ENCODE measurements around the gene PDIA5.
"Not testable (repeated sequence)": the region's sequence is repeated elsewhere in the genome, so short reads cannot be mapped to it uniquely, and the experiment has no call there.

Gene PDIA5

DNA sequence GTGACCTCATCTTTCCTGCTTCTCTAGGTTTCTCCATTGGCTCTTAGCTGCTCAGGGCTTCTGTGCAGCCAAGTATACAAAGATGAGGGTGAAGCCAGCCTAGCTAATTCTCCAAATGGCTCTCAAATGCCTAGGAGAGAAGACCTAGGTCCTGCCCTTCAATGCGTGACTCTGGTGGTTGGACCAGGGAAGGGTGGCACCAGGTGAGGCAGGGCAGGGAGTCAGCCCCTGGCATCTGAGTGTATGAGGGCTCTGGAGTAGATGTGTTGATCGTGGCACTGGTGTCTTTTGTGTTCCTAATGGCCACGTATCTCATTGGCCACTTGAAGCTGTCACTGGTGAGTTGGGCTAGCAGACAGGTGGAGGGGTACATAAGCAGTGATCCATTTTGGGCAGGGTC, 59.8 kb downstream of the PDIA5 start:
- DNase-seq, result no peak
- in situ Hi-C loops (cut with HindIII; ENCODE audit: low pct_ligation_motif_present, low pct_unique_long_range_greater_than_20kb, low sequenced_read_pairs), result no loop called here

DNA sequence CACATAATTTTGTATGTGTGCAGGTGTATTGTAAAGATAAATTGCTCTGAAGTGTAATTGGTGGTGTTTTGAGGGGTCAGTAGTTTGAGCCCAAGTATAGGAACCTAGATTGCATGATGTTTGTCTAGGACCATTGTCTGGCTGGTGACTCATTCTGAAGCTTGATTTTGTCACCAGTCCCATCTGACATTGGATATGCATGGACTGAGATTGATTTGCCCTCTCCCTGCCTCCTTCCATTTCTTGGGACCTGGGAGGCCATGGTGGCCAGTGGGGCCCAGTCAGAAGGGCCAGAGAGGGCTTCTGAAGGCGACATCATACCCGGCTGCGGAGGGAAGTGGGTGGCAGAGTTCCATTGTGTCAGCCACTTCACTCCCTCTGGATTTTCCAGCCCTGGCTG, 62.3 kb downstream of the PDIA5 start:
- in situ Hi-C loops (cut with HindIII; ENCODE audit: low pct_ligation_motif_present, low pct_unique_long_range_greater_than_20kb, low sequenced_read_pairs), result no loop called here
- no peak for DNase-seq

DNA sequence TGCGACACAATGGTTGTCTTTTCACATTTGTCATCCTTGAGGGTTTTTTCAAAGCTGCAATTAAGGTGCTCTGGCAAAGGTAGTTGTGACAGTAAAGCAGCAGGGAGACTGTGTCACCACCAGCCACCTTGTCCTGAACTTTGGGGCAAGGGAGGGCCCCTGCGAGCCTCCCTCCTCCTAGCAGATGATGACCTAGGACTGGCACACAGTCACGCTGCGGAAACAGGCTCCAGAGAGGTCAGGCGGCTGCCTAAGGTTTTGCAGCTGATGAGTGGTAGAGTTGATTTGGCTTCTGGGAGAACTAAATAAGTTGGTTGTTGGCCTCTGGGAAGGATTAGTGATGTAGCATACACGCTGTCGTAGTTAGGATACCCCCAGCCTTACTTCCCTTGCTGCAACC, 62.7 kb downstream of the PDIA5 start:
- DNase-seq, result no peak
- in situ Hi-C loops (cut with HindIII; ENCODE audit: low pct_ligation_motif_present, low pct_unique_long_range_greater_than_20kb, low sequenced_read_pairs), result no loop called here

DNA sequence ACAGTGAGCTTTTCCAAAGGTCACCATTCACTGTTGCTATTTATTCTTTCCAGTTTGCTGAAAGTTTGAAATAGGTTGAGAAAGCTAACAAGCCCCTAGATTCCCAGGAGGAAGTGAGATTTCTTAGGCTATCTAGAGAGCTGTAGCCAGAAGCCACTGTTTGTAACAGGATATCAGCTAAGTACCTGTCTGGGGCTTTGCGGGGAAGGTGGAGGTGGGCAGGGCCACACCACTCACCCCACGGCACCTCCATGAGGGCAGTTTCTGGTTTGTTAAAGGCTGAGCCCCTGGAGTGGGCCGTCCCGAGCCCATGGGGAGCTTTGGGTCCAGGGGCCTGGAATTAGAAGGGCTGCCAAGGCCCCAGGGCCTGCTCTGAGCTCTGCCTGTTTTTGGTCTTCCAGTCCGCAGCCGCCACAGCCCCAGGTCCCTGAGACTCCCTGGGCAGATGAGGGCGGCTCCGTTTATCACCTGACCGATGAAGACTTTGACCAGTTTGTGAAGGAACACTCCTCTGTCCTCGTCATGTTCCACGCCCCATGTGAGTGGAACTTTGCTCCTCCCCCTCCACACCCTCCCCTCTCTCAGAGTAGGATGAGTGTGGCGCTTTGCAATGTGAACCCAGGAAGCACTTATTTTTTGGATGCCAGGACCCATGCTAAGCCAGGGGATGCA, 63.4 kb downstream of the PDIA5 start:
- DNase-seq, result no peak
- in situ Hi-C loops (cut with HindIII; ENCODE audit: low pct_ligation_motif_present, low pct_unique_long_range_greater_than_20kb, low sequenced_read_pairs), result no loop called here

DNA sequence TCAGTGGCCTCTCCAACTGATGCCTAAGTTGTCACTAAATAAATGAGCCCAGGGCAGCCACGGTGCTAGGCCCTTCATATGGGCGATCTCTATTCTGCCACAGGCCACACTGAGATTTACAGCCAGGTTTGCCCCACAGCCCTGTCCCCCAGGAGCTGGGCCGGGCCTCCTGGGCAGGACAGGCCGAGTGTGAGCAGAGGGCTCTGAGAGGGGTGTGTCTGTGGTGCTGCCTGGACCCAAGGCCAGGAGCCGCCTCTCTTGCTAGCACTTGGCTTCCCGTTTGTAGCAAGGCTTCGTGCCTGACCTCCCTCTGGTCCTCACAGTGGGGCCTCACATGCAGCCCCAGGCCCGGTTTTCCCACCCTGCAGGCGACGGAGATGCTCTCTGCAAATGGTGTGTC, 67.8 kb downstream of the PDIA5 start:
- in situ Hi-C loops (cut with HindIII; ENCODE audit: low pct_ligation_motif_present, low pct_unique_long_range_greater_than_20kb, low sequenced_read_pairs), result no loop called here
- no peak for DNase-seq

DNA sequence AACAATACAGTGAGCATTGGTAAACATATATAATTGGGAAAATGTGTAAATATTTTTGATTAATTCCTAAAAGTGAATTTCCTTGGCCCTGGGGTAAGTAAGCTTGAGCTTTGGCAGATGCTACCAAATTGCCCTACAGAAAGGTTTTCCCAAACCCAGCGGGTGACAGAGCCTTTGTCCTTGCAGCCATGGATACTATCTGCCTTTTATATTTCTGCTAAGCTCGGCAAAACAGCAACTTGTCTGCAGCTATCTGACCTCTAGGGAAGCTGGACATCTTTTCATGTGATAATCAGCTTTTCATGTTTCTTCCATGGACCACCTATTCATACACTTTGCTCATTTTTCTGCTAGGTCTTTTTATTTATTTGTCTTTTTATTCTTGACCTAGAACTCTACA, 70.2 kb downstream of the PDIA5 start:
- in situ Hi-C loops (cut with HindIII; ENCODE audit: low pct_ligation_motif_present, low pct_unique_long_range_greater_than_20kb, low sequenced_read_pairs), result no loop called here
- DNase-seq, result no peak

DNA sequence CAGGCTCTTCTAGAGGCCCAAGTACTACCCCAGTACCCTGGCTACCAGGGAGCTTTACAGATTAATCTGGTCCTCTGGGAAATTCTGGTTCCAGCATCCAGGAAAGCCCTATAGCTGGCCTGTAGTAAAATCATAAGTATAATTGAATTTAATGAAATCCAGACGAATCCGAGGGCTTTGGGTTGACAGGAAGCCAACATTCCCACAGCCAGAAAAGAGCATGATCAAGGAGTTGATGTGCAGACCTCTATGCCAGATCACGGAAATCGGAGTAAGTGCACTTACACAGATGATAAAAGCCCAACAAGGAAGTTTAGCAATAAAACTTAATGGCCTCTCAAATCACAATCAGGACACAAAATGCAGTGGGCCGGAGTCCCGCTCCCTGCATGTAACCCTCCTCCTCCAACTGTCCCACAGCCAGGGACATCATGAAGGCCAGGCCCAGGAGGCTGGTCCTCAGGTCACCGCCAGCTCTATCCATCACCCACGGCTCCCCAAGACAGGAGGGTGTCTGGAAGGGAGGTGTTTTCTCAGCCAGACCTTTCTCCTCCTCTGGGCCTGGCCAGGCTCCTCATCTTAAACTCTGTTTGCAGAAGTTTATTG, 72.1 kb downstream of the PDIA5 start:
- in situ Hi-C loops (cut with HindIII; ENCODE audit: low pct_ligation_motif_present, low pct_unique_long_range_greater_than_20kb, low sequenced_read_pairs), result no loop called here
- no peak for DNase-seq

DNA sequence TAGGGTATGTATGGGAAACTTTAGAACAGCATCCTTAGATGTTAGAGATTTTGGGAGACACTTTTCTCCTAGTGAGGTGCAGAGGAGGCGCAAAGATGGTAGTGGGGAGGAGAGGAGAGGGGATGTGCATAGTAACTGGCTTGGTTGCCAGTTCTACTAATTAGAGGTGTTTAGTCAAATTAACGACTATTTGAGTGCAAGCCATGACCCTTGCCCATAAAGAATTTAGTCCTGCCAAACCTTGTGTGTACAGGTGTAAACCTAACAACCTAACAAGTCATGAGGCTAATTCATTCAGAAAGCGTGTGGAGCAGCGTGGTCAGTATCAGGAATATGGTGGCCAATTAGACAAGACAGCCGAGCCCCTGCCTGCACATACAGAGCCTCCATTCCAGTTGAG, 72.7 kb downstream of the PDIA5 start:
- in situ Hi-C loops (cut with HindIII; ENCODE audit: low pct_ligation_motif_present, low pct_unique_long_range_greater_than_20kb, low sequenced_read_pairs), result no loop called here
- no peak for DNase-seq

DNA sequence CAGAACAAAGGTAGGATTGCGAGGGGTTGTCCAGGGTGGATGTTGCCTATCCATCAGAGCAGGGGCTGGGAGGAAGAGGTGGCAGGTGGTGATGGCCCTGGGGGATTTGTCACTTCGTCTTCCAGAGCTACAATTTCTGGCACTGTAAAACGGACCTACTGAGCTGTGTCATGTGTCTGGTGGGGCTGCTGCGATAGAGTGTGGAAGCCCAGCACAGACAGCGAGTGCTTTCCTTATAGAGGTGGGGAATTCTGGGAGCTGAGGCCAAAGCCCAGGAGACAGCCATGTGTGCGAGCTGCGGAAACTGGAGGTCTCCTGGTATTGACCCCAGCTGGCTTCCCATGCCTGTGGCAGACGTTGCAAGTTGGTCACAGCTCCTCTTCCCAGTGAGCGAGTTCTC, 73.7 kb downstream of the PDIA5 start:
- in situ Hi-C loops (cut with HindIII; ENCODE audit: low pct_ligation_motif_present, low pct_unique_long_range_greater_than_20kb, low sequenced_read_pairs), result no loop called here
- no peak for DNase-seq

DNA sequence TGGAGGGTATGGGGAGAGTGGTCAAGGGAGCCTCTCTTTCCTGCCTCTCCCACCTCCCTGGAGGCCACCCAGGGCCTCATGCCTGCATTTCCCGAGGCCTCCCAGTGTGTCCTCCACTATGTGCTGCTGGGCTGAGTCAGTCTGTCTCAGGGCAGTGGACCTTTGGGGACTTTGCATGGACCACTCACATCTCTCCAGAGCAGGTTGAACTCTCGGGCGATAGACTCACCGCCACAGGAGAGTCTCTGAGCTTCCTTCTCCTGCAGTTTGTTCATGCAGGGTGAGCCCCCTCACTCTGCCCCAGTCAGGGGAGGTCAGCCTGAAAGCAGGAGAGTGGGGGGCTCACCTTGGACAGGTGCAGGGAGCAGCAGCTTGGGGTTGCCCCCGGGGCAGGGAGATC, 74.5 kb downstream of the PDIA5 start:
- in situ Hi-C loops (cut with HindIII; ENCODE audit: low pct_ligation_motif_present, low pct_unique_long_range_greater_than_20kb, low sequenced_read_pairs), result no loop called here
- DNase-seq, result no peak

DNA sequence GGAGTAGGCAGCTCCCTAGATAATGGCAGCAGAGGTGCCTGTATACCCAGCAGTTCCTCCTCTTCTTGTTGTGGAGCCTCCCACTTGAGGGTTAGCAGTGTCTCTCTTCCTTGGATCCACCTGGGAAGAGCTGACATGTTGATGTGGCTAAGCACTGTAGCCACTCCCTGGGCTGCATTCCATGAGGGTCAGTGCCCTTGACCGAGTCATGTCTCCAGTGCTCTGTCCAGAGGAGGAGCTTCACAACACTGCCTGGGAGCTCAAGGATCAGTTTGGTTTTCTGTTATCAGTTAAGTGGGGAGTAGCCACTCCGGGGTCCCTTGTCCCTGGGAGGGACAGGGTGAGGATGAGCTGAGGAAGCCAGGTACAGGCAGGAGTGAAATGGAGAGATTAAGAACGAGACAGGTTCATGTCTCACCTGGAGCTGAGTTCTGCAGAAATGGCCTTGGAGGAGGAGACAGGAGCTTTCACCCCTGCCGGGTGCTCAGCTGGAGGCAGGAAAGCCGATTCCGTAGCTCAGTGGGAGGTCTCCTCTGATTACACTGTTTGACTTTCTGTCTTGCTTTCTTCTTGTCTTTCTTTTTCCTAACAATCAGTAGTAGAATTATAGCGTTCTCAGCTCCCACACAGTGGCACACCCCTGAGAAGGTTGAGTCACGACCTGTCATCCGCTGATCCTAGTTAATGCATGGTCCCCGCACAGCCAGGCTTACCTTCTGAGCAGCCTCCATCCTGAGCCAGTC, 77.0 kb downstream of the PDIA5 start:
- in situ Hi-C loops (cut with HindIII; ENCODE audit: low pct_ligation_motif_present, low pct_unique_long_range_greater_than_20kb, low sequenced_read_pairs), result no loop called here
- DNase-seq, result peak; percentile 34

DNA sequence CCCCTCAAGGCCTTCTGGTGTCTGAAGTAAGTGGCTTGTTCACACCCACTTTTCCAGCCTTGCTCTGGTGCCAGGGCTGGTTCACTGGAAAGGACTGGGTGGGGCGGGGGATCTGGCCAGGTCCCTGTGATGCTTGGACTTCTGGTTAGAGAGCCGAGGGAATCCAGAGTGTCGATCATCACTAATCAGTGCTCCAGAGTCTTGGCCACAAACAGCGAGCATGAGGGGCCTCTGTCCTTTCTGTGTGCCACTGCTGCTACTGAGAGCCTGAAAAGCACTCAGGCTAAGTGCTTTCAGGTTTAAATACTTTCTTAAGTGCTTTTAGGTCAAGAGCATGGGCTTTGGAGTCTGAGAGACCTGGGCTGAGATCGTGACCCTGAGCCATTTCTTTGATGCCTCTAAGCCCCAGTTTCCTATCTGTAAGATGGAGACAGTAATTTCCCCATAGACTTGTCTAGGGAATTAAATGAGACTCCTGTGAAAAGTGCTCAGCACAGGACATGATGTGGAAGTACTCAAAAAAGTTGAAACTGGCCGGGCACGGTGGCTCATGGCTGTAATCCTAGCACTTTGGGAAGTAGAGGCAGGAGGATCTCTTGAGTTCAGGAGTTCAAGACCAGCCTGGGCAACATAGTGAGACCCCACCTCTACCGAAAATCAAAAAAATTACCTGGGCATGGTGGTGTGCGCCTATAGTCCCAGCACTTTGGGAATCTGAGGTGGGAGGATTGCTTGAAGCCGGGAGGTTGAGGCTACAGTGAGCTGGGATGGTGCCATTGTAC, 81.1 kb downstream of the PDIA5 start:
- in situ Hi-C loops (cut with HindIII; ENCODE audit: low pct_ligation_motif_present, low pct_unique_long_range_greater_than_20kb, low sequenced_read_pairs), result no loop called here
- no peak for DNase-seq

DNA sequence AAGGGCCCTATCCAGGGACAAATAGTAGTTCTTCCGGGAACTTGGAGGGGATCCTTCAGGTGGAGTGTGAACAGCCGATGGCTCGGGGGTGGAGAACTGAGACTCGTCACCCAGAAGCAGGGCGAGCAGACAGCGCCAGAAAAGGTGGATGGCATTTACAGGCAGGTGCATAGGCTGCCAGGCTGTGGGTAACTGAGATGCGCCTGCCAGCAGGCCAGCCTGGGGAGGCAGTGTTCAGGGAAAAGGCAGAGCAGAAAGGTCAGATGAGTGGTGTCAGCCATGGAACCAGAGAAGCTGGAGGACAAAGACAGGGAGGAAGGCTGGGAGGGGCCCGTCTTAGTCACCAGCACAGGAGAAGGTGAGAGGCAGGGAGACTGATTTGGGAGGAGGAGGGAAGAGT, 81.9 kb downstream of the PDIA5 start:
- in situ Hi-C loops (cut with HindIII; ENCODE audit: low pct_ligation_motif_present, low pct_unique_long_range_greater_than_20kb, low sequenced_read_pairs), result no loop called here
- no peak for DNase-seq

DNA sequence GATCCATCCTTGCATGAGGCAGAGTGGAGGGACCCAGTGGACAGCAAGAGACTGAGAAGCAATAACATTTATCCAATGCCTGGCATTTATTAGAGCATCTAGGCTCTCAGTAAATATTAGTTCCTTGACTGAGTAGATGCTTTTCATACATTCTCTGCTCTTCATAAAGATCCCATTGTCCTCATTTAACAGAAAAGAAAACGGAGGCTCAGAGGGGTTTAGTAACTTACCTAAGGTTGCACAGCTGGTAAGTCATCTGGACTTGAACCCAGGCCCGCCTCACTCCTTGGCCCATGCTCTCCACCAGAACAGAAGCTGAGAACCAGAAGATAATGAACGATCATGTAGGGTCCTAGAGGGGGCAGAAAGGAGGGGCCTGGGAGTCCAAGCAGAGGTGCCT, 82.7 kb downstream of the PDIA5 start:
- in situ Hi-C loops (cut with HindIII; ENCODE audit: low pct_ligation_motif_present, low pct_unique_long_range_greater_than_20kb, low sequenced_read_pairs), result no loop called here
- DNase-seq, result no peak

DNA sequence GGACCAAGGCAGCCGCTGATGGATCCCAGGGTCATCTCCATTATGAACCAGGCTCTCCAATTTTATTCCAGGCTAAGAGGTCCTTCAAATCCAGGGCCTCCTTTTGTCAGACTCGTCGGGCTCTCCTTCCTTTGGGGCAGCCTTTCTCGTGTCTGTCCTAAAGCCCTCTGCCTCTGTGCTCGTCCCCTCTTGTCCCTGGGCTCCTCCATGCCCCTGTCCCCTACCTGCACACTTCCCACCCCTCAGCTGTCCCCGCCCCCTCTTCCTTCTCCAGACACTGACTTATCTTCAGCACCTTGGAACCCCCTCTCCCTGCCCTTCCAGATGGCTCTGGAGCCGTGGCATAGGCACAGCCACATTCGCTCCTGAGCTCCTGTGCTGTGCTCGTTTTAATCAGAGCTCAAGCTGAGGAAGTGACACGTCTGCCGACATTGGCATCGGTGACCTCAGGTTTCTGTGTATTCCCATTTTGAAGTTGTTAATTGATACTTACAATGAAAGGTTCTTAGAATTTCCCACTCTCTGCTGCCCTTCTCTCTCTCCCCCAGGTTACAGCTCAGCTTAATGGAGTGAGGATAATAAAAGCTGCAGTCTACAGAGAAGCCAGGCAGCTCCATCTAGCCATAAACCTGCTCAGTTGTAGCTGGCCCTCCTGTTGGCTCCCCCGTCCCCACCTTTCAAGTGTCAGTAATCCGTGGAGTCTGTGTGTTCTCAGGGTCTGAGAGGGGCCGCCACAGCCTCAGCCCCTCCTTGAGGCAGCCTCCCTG, 83.8 kb downstream of the PDIA5 start:
- no peak for DNase-seq
- in situ Hi-C loops (cut with HindIII; ENCODE audit: low pct_ligation_motif_present, low pct_unique_long_range_greater_than_20kb, low sequenced_read_pairs), result no loop called here

DNA sequence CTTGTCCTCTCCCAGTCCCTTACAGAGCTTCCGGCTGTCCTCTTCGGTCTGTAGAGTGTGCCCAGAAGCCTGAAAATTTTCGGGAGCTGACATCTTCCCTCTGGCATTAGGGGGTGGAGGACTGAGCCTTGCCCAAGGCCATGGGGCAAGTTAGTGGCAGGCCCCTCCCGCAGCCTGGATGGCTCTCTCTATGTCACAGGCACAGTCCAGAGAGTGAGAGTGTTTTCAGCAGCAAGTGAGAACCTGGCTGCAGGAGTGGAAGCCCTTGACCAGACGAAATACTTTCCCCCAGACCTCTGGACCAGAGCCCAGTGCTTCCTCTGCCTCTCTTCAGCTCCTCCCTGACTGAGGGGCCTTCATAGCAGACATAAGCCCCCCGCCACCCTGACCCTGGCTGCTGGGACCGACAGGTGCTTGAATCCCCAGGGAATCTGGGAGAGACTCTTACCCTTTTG, 84.5 kb downstream of the PDIA5 start:
- no peak for DNase-seq
- in situ Hi-C loops (cut with HindIII; ENCODE audit: low pct_ligation_motif_present, low pct_unique_long_range_greater_than_20kb, low sequenced_read_pairs), result no loop called here

DNA sequence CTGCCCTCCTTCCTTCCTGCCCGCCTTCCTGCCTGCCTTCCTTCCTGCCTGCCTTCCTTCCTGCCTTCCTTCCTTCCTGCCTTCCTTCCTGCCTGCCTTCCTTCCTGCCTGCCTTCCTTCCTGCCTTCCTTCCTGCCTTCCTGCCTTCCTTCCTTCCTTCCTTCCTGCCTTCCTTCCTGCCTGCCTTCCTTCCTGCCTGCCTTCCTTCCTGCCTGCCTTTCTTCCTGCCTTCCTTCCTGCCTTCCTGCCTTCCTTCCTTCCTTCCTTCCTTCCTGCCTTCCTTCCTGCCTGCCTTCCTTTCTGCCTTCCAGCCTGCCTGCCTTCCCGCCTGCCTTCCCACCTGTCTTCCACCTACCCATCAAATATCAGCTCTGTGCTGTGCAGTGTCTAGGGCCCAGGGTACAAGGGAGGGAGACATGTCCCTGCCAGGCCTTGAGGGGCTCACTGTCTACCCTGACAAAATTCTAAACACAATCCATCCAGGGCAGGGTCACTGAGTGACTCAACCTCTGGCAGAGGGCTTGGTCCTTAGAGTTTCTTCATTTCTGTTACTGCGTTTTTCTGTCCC, 85.1 kb downstream of the PDIA5 start:
- in situ Hi-C loops (cut with HindIII; ENCODE audit: low pct_ligation_motif_present, low pct_unique_long_range_greater_than_20kb, low sequenced_read_pairs); DNase-seq: not testable (repeated sequence)

DNA sequence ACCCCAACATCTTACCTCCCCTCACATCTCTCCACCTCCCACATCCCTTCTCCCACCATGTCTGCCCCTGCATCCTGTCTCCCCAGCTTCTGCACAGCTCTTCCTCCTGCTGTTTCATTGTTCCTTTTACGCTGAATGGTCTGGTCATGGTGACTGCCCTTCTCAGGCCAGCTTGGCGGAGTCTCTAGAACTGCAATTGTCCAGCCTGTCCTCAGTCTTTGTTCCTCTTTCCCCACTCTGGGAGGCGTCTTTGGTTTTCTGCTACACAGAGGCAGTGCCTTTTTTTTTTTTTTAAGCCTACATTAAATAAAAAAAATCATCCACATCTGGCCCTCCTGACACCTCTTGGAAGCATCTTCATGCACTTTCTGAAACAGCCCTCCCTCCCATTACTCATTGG, 85.9 kb downstream of the PDIA5 start:
- in situ Hi-C loops (cut with HindIII; ENCODE audit: low pct_ligation_motif_present, low pct_unique_long_range_greater_than_20kb, low sequenced_read_pairs), result no loop called here
- DNase-seq, result no peak

All from ACHN (cell line).